HepG2 (cell line): Measurements from ENCODE around the gene WDR45B. TPM values are rescaled to one million over a fixed set of nuclear protein-coding genes. Genes with fewer than 3 reads are reported as not detected.

Experiments
- ATAC-seq: fragments of 200-7000 bp; cut with Tn5 transposase; 3 replicates; pipeline ENCODE4 v1.9.1; 2020; ENCODE audit warnings: mild to moderate bottlenecking, moderate library complexity
- BruUV-seq: library from RNA; stranded (reverse); fragments of 400-500 nt; replicated peaks from 2 replicates; lab custom pipeline; 2021; lab: Mats Ljungman, UMichigan
- CTCF ChIA-PET: fragments of 300-600 bp; formaldehyde crosslinking; extraction: SDS; loops from one replicate; lab custom pipeline; 2021; ENCODE audit warnings: low total read pairs, inconsistent platforms, low intra/inter-chr PET ratio; lab: Yijun Ruan, JAX
- POLR2A ChIA-PET: fragments of 350-600 bp; sonication (Branson Sonifier 250); formaldehyde crosslinking; loops from one replicate; lab custom pipeline; 2020; ENCODE audit warnings: antibody characterized with exemption, inconsistent platforms; lab: Yijun Ruan, JAX
- DNase-seq: peaks from one replicate; pipeline ENCODE4 v3.0.0-alpha.2; 2015; ENCODE audit warnings: low spot score
- FAIRE-seq: peaks from 3 replicates; lab custom pipeline; 2011; peaks lifted over from hg19 to GRCh38; lab: Jason Lieb, UNC
- H2AFZ ChIP-seq: one replicate; pipeline ENCODE4 v1.6.1; 2011; ENCODE audit warnings: low read length, inconsistent platforms
- H3K27ac ChIP-seq: fragments of 300-600 bp; 3 replicates; pipeline ENCODE4 v1.8.0; 2011; ENCODE audit warnings: mixed run types, mild to moderate bottlenecking, mixed read lengths, low read length, inconsistent platforms; ENCODE audit not compliant: insufficient read depth; ENCODE audit errors: extremely low read length
- H3K27me3 ChIP-seq, 2 experiments: fragments of 200-600 bp in 1 of 2; 2 replicates in 1 of 2; 3 replicates in 1 of 2; pipeline versions ENCODE4 v1.6.0 to v1.8.0; 2011; ENCODE audit warnings: low read length in 2 of 2, mild to moderate bottlenecking in 2 of 2, moderate library complexity in 2 of 2, inconsistent platforms in 1 of 2; ENCODE audit not compliant: insufficient read depth in 2 of 2, control insufficient read depth in 1 of 2
- H3K36me3 ChIP-seq, 2 experiments: fragments of 200-600 bp in 1 of 2; replicated peaks in 1 of 2; 2 replicates in 1 of 2; 3 replicates in 1 of 2; pipeline versions ENCODE4 v1.5.1 to v1.8.0; 2011; ENCODE audit warnings: low read length in 2 of 2, inconsistent platforms in 1 of 2; ENCODE audit not compliant: insufficient read depth in 2 of 2, control insufficient read depth in 1 of 2
- H3K4me1 ChIP-seq: 2 replicates; pipeline ENCODE4 v1.5.1; 2012; ENCODE audit warnings: low read length, inconsistent platforms; ENCODE audit not compliant: insufficient read depth
- H3K4me2 ChIP-seq: 2 replicates; pipeline ENCODE4 v1.6.0; 2011; ENCODE audit warnings: low read depth, low read length, inconsistent platforms
- H3K4me3 ChIP-seq, 3 experiments: fragments of 200-600 bp in 1 of 3; sonication (generic), shearing (Covaris generic) in 1 of 3; replicated peaks in 1 of 3; 2 replicates each; pipeline ENCODE4 v1.5.1; 2011 to 2016; ENCODE audit warnings: low read length in 3 of 3, inconsistent platforms in 2 of 3, low read depth in 2 of 3, mild to moderate bottlenecking in 2 of 3, control low read depth in 1 of 3, mixed read lengths in 1 of 3; ENCODE audit not compliant: insufficient read depth in 1 of 3
- H3K79me2 ChIP-seq: one replicate; pipeline ENCODE4 v1.6.1; 2011; ENCODE audit warnings: low read length, inconsistent platforms; ENCODE audit not compliant: insufficient read depth
- H3K9ac ChIP-seq: 2 replicates; pipeline ENCODE4 v1.6.0; 2011; ENCODE audit warnings: mild to moderate bottlenecking, low read depth, low read length, inconsistent platforms; ENCODE audit not compliant: insufficient read depth
- H3K9me3 ChIP-seq: 2 replicates; pipeline ENCODE4 v1.5.1; 2012; ENCODE audit warnings: mild to moderate bottlenecking, low read length
- H4K20me1 ChIP-seq: 2 replicates; pipeline ENCODE4 v1.6.0; 2011; ENCODE audit warnings: inconsistent platforms, mild to moderate bottlenecking, low read length, moderate library complexity; ENCODE audit not compliant: insufficient read depth
- AGO1 ChIP-seq: fragments of 200-400 bp; formaldehyde crosslinking; IDR thresholded peaks from 2 replicates; pipeline ENCODE4 v1.6.1; 2017; ENCODE audit warnings: mild to moderate bottlenecking, low read depth, low read length, moderate library complexity; ENCODE audit not compliant: poor library complexity, severe bottlenecking
- HOMEZ ChIP-seq: IDR thresholded peaks from 2 replicates; pipeline ENCODE4 v1.6.1; 2016; ENCODE audit warnings: low read depth
- ZC3H13 ChIP-seq: sonication (generic); formaldehyde crosslinking; IDR thresholded peaks from 2 replicates; pipeline ENCODE4 v1.8.1; 2023; ENCODE audit warnings: mild to moderate bottlenecking, missing genetic modification reagents, moderate library complexity
- ZNF749 ChIP-seq: sonication (generic); formaldehyde crosslinking; IDR thresholded peaks from 2 replicates; pipeline ENCODE4 v1.8.0; 2022; ENCODE audit warnings: mild to moderate bottlenecking, missing genetic modification reagents, moderate library complexity, borderline replicate concordance
- ZNF768 ChIP-seq: sonication (generic); formaldehyde crosslinking; IDR thresholded peaks from 2 replicates; pipeline ENCODE4 v1.4.0; 2020; ENCODE audit warnings: missing genetic modification reagents
- ZNF816 ChIP-seq: sonication (generic); formaldehyde crosslinking; IDR thresholded peaks from 2 replicates; pipeline ENCODE4 v1.8.0; 2022; ENCODE audit warnings: missing genetic modification reagents, mild to moderate bottlenecking, borderline replicate concordance
- whole genome bisulfite sequencing: methylation state at CpG from one replicate; pipeline ENCODE4 v1.1.6; 2017; ENCODE audit warnings: low lambda C conversion rate; 5-methylcytosine and 5-hydroxymethylcytosine counted together
- in situ Hi-C: cut with HindIII; loops from 2 replicates; pipeline ENCODE4 v1.10.0; 2017; ENCODE audit warnings: low pct_unique_long_range_greater_than_20kb; ENCODE audit not compliant: extremely low pct_ligation_motif_present
- intact Hi-C: fragments of 100-400 bp; cut with micrococcal nuclease; formaldehyde crosslinking; loops from one replicate; pipeline ENCODE4 v1.10.0; 2022; ENCODE audit not compliant: unreplicated experiment
- polyA plus RNA-seq, 8 experiments: library from polyadenylated mRNA; depleted of rRNA in 3 of 8; stranded (reverse) in 7 of 8; unstranded in 1 of 8; fragments of >200 nt; fragmentation: Illumina TruSeq in 4 of 8; extraction: Trizol in 4 of 8; gene quantifications; 2 replicates each; pipeline versions ENCODE4 v1.2.1 to v1.2.3, GENCODE V29; 2011 to 2016; ENCODE audit warnings: low read depth in 4 of 8, missing spikeins in 1 of 8, mixed read lengths in 1 of 8; ENCODE audit not compliant: insufficient read depth in 1 of 8
- total RNA-seq, 5 experiments: library from RNA; depleted of rRNA; stranded (reverse); fragments of >200 nt; fragmentation: Illumina TruSeq; extraction: Trizol; gene quantifications; 2 replicates each; pipeline ENCODE4 v1.2.3, GENCODE V29; 2016; ENCODE audit warnings: low read depth in 1 of 5

The WDR45B gene
- total and polyA plus RNA-seq, 2 of the 13 experiments (the other 11 are each of a cell fraction or from before 2014, with no cell fraction given): 86.2 to 155 TPM

DNA sequence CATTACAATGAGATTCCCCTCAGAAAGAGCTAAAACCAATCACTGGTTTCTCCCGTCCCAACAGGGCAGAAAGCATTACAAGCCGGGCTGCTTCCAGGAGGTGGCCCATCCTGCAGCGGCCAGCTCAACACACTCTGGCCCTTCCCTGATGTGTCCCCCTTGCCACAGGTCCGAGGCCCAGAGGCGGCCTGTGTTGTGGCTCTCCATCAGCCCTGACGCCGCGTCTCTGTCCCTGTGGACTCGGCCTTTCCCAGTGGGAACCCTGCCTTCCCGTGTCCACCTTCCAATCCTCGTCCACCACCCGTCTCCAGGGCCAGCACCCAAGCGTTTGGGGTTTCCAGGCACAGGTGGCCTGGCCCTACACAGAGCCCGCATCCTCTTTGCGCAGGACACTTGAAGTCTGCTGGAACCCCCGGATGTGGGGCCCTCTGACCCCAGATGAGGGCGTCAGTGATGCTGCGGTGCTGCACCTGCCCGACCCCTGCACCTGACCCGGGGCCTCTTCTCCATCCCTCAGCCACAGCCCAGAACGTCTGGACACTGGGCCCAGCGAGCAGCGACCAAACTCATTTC, 29.2 kb upstream of the WDR45B start:
- no peak for ATAC-seq
- BruUV-seq: no TSS peak
- POLR2A ChIA-PET: no interaction called here

More for the DNA sequence above, 29.2 kb upstream of the WDR45B start:
- Histone ChIP-seq H3K4me1 (peaks cover 23% of the 10 kb centered on the region), H3K36me3 (no peaks in the 10 kb centered on the region), H3K4me3 (no peak overlapping the region), H3K9me3 (peaks cover 8% of the 10 kb centered on the region), H2AFZ (no peak overlapping the region), H3K27me3 (no peaks in the 10 kb centered on the region), H3K9ac (no peak overlapping the region), H3K4me2 (no peak overlapping the region), H3K27ac (no peak overlapping the region), H4K20me1 (no peaks in the 10 kb centered on the region), H3K79me2 (no peaks in the 10 kb centered on the region)
- FAIRE-seq (no peak), DNase-seq (no peak)
- TF ChIP-seq ZC3H13 (CRISPR knock-in tag) (no peak), ZNF768 (CRISPR knock-in tag) (peak; percentile 11; the same call in 1 of the 2 replicates), AGO1 (peak; percentile 22), ZNF816 (no peak), HOMEZ (CRISPR knock-in tag) (no peak), ZNF749 (CRISPR knock-in tag) (no peak)
- WGBS: 72% methylated on average over 23 of the region's 23 CpGs
- intact Hi-C loops (no loop called here), in situ Hi-C loops (no loop called here)
- CTCF ChIA-PET: no interaction called here
